A673 (cell line): Measurements from ENCODE around the gene CEP78.

Source experiments
- CTCF ChIP-seq: fragments of 300-800, 200-600 bp; sonication (generic); conservative IDR thresholded peaks from 2 replicates; pipeline ENCODE4 v1.5.1; 2017; ENCODE audit warnings: low read depth, mild to moderate bottlenecking, antibody characterized with exemption, low read length, moderate library complexity, mixed read lengths
- EZH2 ChIP-seq: fragments of 200-600 bp; sonication (generic); IDR thresholded peaks from 2 replicates; pipeline ENCODE4 v1.6.1; 2017; ENCODE audit warnings: borderline replicate concordance, low read depth, mild to moderate bottlenecking, mixed read lengths, antibody characterized with exemption, low read length; ENCODE audit not compliant: poor library complexity, severe bottlenecking

DNA sequence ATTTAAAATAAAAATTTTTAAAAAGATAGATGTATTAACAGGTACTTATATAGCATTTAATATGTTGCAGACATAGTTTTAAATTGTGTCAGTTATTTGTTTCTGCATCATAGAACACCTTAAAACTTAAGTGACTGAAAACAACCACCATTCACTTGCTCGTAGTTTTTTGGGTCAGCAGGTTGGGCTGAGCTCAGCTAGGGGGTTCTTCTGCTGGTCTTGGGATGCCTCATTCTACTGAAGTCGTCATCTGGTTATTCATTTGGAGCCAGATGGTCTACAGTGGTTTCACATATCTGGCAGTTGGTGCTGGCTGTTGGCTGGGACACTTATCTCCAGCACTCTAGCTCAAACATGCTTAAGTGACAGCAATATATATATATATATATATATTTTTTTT lies 90.7 kb downstream of the CEP78 start:
- TF ChIP-seq CTCF (no peak), EZH2 (no peak)
